ENCODE data around the gene SGK2.

DNA sequence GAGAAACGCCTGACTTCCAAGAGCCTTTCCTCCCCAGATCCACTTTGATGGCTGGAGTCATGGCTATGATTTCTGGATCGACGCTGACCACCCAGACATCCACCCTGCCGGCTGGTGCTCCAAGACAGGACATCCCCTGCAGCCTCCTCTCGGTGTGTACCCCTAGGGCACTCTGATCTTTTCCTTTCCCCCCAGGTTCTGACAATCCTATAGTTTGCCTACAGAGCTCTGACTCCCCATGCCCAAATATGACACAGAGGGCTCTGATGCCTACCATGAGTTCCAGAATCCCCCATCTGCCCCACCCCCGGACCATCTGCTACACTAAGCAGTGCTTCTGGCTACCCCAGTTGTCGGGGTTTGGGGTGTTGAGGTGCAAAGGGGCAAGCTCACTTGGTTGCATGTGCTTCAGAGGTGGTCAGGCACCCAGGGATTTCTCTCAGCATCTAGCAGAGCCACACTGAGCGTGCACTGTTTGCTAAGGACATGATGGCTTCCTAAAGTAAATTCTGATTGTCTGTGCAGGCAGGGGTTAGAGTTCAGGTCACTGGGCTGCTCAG, 24.0 kb upstream of the SGK2 start:
- TF ChIP-seq POLR2AphosphoS5 (IDR thresholded peaks at IDR 0.05; ENCODE audit: borderline replicate concordance, low read depth, low read length) (no peak), EZH2 (IDR thresholded peaks at IDR 0.05) (no peak)
